LNCAP (cell line): ENCODE data around the gene TET2.

ENCODE experiments used
- CTCF ChIP-seq: fragments of 450-650 bp; IDR thresholded peaks from 2 replicates; pipeline ENCODE4 v1.5.1; 2017; ENCODE audit warnings: mild to moderate bottlenecking

TET2 gene

GRCh38 chr4:105150503-105150902, 3.8 kb downstream of the TET2 start:
- TF ChIP-seq CTCF, result no peak

GRCh38 chr4:105153749-105154148, 7.1 kb downstream of the TET2 start:
- TF ChIP-seq CTCF, result no peak

- TF ChIP-seq CTCF, result no peak
These were observed 7.9 kb downstream of the TET2 start for GRCh38 chr4:105154576-105154975.

GRCh38 chr4:105155426-105155825, 8.8 kb downstream of the TET2 start:
- no peak for TF ChIP-seq CTCF

GRCh38 chr4:105158837-105159236, 12.2 kb downstream of the TET2 start:
- TF ChIP-seq CTCF, result no peak

GRCh38 chr4:105162123-105162796, 15.6 kb downstream of the TET2 start:
- TF ChIP-seq CTCF, result no peak

GRCh38 chr4:105164548-105164947, 17.9 kb downstream of the TET2 start:
- TF ChIP-seq CTCF, result no peak

GRCh38 chr4:105166066-105166465, 19.4 kb downstream of the TET2 start:
- TF ChIP-seq CTCF, result no peak
